NCI-H146 treated with DMSO at 0.1 percent for 48 hours (cell line): Measurements from ENCODE around the gene AKR1A1.
"Not testable (repeated sequence)": the region's sequence is repeated elsewhere in the genome, so short reads cannot be mapped to it uniquely, and the experiment has no call there.

Source experiments
- DNase-seq: peaks from one replicate; lab custom pipeline; 2025; ENCODE audit not compliant: unreplicated experiment; lab: John Stamatoyannopoulos, UW

Gene AKR1A1

DNA sequence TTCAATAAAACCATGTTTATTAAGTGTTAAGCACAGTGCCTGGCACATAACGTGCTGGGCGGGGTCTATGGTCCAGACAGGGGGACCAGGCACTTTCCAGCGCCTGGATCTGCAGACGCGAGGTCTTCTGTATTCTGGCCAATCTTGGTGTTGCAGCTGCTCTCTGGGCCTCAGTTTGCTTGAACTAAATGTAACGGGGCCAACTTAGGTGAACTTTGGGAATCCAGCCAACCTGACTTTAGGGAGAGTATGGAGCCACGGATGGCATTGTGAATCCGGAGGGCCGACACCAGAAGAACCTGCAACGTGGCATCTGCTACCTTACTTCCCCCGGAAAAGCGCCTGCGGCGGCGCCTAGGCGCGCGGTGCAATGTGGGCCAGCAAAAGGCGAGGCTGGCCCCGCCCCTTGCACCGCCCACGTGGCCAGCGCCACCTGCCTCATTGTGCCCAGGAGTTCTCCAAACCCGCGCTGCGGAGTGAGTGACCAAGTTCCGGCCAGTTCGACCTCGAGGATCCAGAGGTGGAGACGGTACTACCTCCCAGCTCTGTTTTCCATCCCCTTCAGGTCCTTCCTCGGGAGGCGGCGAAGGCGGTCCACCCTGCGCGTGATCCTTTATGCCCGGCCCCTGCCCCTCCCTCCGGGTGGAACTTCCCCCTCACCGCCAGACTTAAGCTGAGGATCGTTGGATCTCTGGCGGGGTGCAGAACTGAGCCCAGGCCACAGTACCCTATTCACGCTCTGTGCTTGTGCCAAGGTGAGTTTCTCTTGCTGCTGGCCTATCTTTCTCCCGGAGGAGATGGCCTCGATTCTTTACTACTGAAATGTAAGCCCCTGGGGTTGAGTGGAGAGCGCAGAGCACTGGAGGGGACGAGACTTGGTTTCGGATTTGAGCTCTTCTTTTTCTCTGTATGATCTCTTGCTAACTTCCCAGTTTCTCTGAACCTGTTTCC, at the start of gene AKR1A1:
Gene AKR1A1, plus strand, starts transcription at position 426 of the 951 bp plus-strand sequence. CDS start 10,969 bp downstream, outside the sequence.
- DNase-seq, result peak; percentile 74

- no peak for DNase-seq
Measured at GRCh38 chr1:45501505-45501859, 49.1 kb upstream of the AKR1A1 start.

- no peak for DNase-seq
Measured at GRCh38 chr1:45503462-45504360, 46.9 kb upstream of the AKR1A1 start.

DNA sequence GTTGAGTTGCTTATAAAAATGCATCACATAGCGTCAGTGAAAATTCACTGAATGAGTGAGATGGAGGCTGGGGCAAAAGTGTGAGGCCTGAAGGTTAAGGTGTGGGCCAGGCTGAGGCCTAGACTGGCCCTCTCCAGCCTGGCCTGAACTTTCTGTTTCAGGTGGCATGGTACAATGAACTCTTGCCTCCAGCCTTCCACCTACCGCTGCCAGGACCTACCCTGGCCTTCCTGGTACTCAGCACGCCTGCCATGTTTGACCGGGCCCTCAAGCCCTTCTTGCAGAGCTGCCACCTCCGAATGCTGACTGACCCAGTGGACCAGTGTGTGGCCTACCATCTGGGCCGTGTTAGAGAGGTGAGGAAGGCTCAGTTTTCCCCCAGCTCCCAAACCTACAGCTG, 43.4 kb upstream of the AKR1A1 start:
- no peak for DNase-seq

GRCh38 chr1:45507893-45508292, 42.7 kb upstream of the AKR1A1 start:
- DNase-seq, result no peak

DNA sequence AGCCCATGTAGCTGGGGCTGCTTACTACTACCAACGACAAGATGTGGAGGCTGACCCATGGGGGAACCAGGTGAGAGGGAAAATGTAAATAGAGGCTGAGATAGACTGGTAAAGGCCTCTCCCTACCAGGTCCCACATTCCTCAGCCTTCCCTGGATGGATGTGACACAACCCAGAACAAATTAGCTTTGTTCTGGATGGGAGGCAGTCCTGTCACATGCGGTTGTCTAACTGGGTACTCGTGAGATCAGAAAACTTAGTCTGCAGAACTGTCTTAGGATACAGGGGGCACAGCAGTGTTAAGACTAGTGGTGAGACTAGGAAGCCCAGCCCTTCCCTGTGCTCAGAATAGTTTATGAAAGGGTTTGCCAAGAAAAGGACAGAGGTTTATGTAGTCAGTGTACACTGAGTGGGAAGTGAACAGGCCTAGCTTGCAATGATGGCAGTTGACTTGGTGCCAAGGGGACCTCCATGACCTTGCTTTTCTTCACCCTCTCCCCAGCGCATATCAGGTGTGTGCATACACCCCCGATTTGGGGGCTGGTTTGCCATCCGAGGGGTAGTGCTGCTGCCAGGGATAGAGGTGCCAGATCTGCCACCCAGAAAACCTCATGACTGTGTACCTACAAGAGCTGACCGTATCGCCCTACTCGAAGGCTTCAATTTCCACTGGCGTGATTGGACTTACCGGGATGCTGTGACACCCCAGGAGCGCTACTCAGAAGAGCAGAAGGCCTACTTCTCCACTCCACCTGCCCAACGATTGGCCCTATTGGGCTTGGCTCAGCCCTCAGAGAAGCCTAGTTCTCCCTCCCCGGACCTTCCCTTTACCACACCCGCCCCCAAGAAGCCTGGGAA, 42.1 kb upstream of the AKR1A1 start:
- no peak for DNase-seq

DNA sequence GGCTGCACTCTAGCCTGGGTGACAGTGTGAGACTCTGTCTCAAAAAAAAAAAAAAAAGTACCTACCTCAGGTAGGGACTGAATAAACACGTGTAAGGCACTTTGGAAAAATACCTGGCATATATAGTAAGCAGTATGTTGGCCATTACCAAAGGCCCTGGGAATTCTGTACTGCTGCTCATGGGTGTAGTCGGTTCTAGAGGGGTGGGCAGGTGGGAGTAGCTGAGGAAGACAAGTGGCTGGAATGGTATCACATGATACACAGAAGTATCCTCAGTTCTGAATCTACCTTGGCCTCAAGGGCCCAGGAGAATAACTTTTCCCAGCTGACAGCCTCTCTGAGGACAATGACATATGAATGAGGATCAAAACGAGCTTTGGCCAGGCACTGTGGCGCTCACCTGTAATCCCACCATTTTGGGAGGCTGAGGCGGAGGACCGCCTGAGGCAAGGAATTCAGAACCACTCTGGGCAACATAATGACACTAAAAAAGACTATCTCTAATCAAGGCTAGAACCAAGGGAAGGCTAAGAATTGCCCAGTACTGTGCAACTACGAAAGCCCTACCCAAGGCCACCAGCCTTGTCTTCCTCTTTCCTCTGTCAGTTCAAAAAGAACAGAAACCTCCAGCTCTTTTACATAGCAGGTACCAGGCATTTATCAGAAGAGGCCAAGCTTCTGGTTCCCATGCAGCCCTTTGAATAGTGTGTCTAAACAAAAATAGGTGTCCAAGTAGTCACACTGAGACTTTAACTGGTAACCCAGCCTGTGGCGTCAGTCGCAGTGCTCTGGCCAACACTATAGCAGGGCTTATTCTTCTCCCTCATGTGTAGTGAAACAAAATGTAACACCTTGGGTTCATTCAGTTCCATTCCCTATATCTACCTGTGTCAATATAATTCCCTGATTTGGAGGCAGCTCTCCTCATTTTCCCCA, 40.3 kb upstream of the AKR1A1 start:
- no peak for DNase-seq

- DNase-seq, result no peak
Measured at GRCh38 chr1:45510972-45511527, 39.6 kb upstream of the AKR1A1 start.

DNA sequence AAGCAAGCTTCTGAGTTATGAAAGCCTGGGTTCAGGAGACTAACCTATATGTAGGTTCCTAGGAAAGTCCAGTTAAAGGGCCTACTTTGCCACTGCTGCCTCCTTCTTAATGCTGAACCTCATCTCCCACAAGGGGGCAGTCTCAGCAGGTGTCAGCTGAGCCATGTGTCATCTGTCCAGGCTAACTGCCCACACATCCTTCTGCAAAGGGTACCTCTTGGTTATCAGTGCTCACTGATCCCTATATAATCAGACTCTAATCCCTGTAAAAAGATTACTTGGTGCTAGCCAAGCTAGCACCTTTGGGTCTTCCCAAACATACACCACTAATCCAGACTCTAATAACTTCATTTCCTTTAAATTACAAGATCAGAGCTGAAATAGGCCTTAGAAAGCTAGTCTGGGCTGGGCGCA, 38.0 kb upstream of the AKR1A1 start:
- no peak for DNase-seq

DNA sequence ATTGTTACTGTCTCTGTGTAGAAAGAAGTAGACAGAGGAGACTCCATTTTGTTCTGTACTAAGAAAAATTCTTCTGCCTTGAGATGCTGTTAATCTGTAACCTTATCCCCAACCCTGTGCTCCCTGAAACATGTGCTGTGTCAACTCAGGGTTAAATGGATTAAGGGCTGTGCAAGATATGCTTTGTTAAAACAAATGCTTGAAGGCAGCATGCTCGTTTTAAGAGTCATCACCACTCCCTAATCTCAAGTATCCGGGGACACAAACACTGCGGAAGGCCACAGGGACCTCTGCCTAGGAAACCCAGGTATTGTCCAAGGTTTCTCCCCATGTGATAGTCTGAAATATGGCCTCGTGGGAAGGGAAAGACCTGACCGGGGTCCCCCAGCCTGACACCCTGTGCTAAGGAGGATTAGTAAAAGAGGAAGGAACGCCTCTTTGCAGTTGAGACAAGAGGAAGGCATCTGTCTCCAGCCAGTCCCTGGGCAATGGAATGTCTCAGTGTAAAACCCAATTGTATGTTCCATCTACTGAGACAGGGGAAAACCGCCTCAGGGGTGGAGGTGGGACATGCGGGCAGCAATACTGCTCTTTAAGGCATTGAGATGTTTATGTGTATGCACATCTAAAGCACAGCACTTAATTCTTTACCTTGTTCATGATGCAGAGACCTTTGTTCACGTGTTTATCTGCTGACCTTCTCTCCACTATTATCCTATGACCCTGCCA, 36.9 kb upstream of the AKR1A1 start:
- DNase-seq, result not testable (repeated sequence)

GRCh38 chr1:45516036-45516435, 34.6 kb upstream of the AKR1A1 start:
- DNase-seq, result no peak

- no peak for DNase-seq
Measured at GRCh38 chr1:45516465-45516864, 34.2 kb upstream of the AKR1A1 start.

- not testable (repeated sequence) for DNase-seq
Measured at GRCh38 chr1:45518366-45518765, 32.3 kb upstream of the AKR1A1 start.

- no peak for DNase-seq
Measured at GRCh38 chr1:45518910-45519309, 31.7 kb upstream of the AKR1A1 start.

GRCh38 chr1:45519774-45520173, 30.9 kb upstream of the AKR1A1 start:
- not testable (repeated sequence) for DNase-seq

GRCh38 chr1:45521413-45522323, 29.0 kb upstream of the AKR1A1 start, which contains the start of gene PRDX1:
TSS of gene PRDX1 (minus strand) at chr1:45521884. CDS start at chr1:45519043, 2,841 bp downstream.
- DNase-seq, result peak; percentile 73

- no peak for DNase-seq
Measured at GRCh38 chr1:45522324-45523104, 28.1 kb upstream of the AKR1A1 start.
